Naive thymus-derived CD4-positive, alpha-beta T cell (primary cell): Measurements from ENCODE around the gene GOSR2. TPM values are rescaled to one million over a fixed set of nuclear protein-coding genes. Genes with fewer than 3 reads are reported as not detected.

Experiments used
- ATAC-seq: fragments of 150-1000 bp; cut with Tn5 transposase; 2 replicates; pipeline ENCODE4 v1.10.0; 2021; ENCODE audit warnings: mild to moderate bottlenecking, moderate library complexity
- CTCF ChIA-PET: fragments of 350-600 bp; sonication (Branson Sonifier 250); formaldehyde crosslinking; loops from one replicate; lab custom pipeline; 2021; ENCODE audit warnings: antibody characterized with exemption; lab: Charles Lee
- POLR2A ChIA-PET: fragments of 350-600 bp; sonication (Branson Sonifier 250); formaldehyde crosslinking; loops from one replicate; lab custom pipeline; 2021; ENCODE audit warnings: antibody characterized with exemption, inconsistent platforms; lab: Charles Lee
- DNase-seq, 9 donors: peaks; one replicate each; pipeline versions ENCODE4 v3.0.0 to v3.0.0-alpha.2; 2020 to 2022; ENCODE audit warnings: mixed read lengths in 1 of 9
- H3K27ac ChIP-seq: one replicate; pipeline ENCODE4 v1.7.0; 2013; ENCODE audit warnings: mild to moderate bottlenecking, low read depth, low read length, moderate library complexity
- H3K27me3 ChIP-seq, 2 donors: one replicate each; pipeline ENCODE4 v1.7.0; 2013; ENCODE audit warnings: low read length in 2 of 2, mild to moderate bottlenecking in 2 of 2, moderate library complexity in 2 of 2; ENCODE audit not compliant: control insufficient read depth in 2 of 2, insufficient read depth in 2 of 2
- H3K36me3 ChIP-seq, 3 experiments: 1 replicate in 2 of 3; 2 replicates in 1 of 3; pipeline ENCODE4 v1.7.0; 2013; ENCODE audit warnings: low read length in 3 of 3, mild to moderate bottlenecking in 3 of 3, moderate library complexity in 1 of 3; ENCODE audit not compliant: insufficient read depth in 3 of 3, control insufficient read depth in 2 of 3
- H3K4me1 ChIP-seq, 2 donors: one replicate each; pipeline ENCODE4 v1.7.0; 2013; ENCODE audit warnings: low read length in 2 of 2, mild to moderate bottlenecking in 2 of 2, moderate library complexity in 1 of 2; ENCODE audit not compliant: control insufficient read depth in 2 of 2, insufficient read depth in 2 of 2
- H3K4me3 ChIP-seq: 2 replicates; pipeline ENCODE4 v1.7.0; 2013; ENCODE audit warnings: mild to moderate bottlenecking, low read length
- H3K9me3 ChIP-seq, 3 experiments: 1 replicate in 2 of 3; 2 replicates in 1 of 3; pipeline ENCODE4 v1.7.0; 2013; ENCODE audit warnings: low read length in 3 of 3; ENCODE audit not compliant: control insufficient read depth in 2 of 3
- H3K27ac Mint-ChIP-seq, 9 donors: one replicate each; pipeline ENCODE4 v1.8.0; 2020 to 2022; ENCODE audit warnings: mixed read lengths in 9 of 9, mild to moderate bottlenecking in 8 of 9, moderate library complexity in 5 of 9, inconsistent platforms in 2 of 9
- H3K27me3 Mint-ChIP-seq, 5 donors: one replicate each; pipeline ENCODE4 v1.8.0; 2021 to 2022; ENCODE audit warnings: mixed read lengths in 5 of 5, mild to moderate bottlenecking in 1 of 5
- H3K36me3 Mint-ChIP-seq, 5 donors: one replicate each; pipeline ENCODE4 v1.8.0; 2020 to 2022; ENCODE audit warnings: mixed read lengths in 5 of 5, mild to moderate bottlenecking in 3 of 5, inconsistent platforms in 1 of 5
- H3K4me1 Mint-ChIP-seq, 7 donors: one replicate each; pipeline ENCODE4 v1.8.0; 2020 to 2022; ENCODE audit warnings: mixed read lengths in 7 of 7, mild to moderate bottlenecking in 3 of 7, inconsistent platforms in 1 of 7
- H3K4me3 Mint-ChIP-seq, 10 donors: one replicate each; pipeline ENCODE4 v1.8.0; 2020 to 2022; ENCODE audit warnings: mild to moderate bottlenecking in 10 of 10, mixed read lengths in 10 of 10, moderate library complexity in 6 of 10, inconsistent platforms in 2 of 10
- H3K9me3 Mint-ChIP-seq, 11 donors: one replicate each; pipeline ENCODE4 v1.8.0; 2020 to 2022; ENCODE audit warnings: mixed read lengths in 11 of 11, mild to moderate bottlenecking in 4 of 11, inconsistent platforms in 1 of 11, moderate library complexity in 1 of 11
- intact Hi-C, 2 donors: fragments of 100-400 bp; cut with micrococcal nuclease; formaldehyde crosslinking; loops; one replicate each; pipeline ENCODE4 v1.15.1; 2023
- polyA plus RNA-seq, 2 donors: library from polyadenylated mRNA; unstranded; fragments of 300-500 nt; fragmentation: Illumina TruSeq; gene quantifications; one replicate each; pipeline ENCODE4 v1.2.3, GENCODE V29; 2021
- total RNA-seq, 6 experiments: library from RNA in 5 of 6; stranded (reverse) in 5 of 6; gene quantifications; 1 replicate in 5 of 6; 2 replicates in 1 of 6; pipeline ENCODE4 v1.2.3 and lab custom pipeline; 2021 to 2026

GOSR2 gene
- total and polyA plus RNA-seq, 7 experiments from 2014 or later = 44.5 to 95.5 (median 70.2) TPM

DNA sequence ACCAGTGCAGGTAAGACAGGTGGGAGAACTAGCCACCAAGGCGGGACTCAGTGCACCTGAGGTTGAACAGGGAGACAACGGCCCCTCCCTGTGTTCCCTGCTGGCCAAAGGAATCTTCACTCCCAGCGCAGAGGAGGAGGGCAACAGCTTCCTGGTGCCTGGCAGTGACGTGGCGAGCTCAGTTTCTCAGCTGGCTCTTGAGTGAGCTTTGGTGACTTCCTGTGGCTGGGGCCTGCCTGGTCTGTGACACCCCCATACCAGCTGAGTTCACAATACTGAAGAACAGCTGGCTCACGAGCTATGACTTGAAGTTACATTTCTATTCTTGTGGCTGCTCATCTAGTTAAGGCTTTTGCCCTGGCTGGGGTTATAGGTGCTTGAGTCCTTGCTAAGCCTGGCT lies 45.5 kb upstream of the GOSR2 start:
- H3K4me3 ChIP-seq = no peak overlapping the region

DNA sequence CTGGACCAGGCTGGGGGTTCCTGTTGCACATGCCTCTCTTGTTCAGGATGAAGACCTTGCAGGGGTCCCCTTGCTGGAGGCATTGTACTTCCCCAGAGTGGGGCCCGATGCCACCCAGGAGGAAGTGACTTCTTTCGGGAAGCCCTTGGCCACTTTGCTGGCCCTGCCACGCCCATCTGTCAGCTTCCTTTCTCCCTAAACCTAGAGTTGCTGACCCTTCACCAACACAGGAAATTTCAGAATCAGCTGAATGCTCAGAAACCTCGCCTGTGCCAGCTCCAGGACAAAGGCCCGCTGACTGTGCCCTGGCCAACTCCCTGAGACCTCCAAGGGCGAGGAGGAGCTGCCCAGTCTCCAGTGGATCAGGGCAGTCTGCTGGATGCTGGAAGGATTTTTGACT lies 44.9 kb upstream of the GOSR2 start:
- no peaks in the 10 kb centered on the region for H3K9me3 ChIP-seq
- no peaks in the 10 kb centered on the region for H3K9me3 Mint-ChIP-seq
- H3K4me3 ChIP-seq = no peak overlapping the region
- H3K4me1 Mint-ChIP-seq = peaks cover 0 to 13% (median 0%) of the 10 kb centered on the region in 7 donors
- no peaks in the 10 kb centered on the region for H3K36me3 ChIP-seq
- H3K27me3 Mint-ChIP-seq = no peaks in the 10 kb centered on the region
- no peaks in the 10 kb centered on the region for H3K27me3 ChIP-seq
- no peak overlapping the region for H3K27ac ChIP-seq
- no peaks in the 10 kb centered on the region for H3K4me1 ChIP-seq
- ATAC-seq (peak; percentile 41), DNase-seq (no peak)
- H3K27ac Mint-ChIP-seq = no peak overlapping the region
- no peaks in the 10 kb centered on the region for H3K36me3 Mint-ChIP-seq
- intact Hi-C loops = no loop called here
- ChIA-PET POLR2A (no interaction called here), CTCF (no interaction called here)
- peak overlapping the region in 1 of 10 donors; percentile 52 for H3K4me3 Mint-ChIP-seq

More for the DNA sequence above, 45.5 kb upstream of the GOSR2 start:
- Mint-ChIP-seq H3K36me3 (no peaks in the 10 kb centered on the region), H3K4me3 (peak overlapping the region in 1 of 10 donors; percentile 52), H3K4me1 (peaks cover 0 to 13% (median 0%) of the 10 kb centered on the region in 7 donors), H3K27me3 (no peaks in the 10 kb centered on the region), H3K9me3 (no peaks in the 10 kb centered on the region), H3K27ac (no peak overlapping the region)
- POLR2A ChIA-PET = no interaction called here
- no peak for DNase-seq
- H3K9me3 ChIP-seq = no peaks in the 10 kb centered on the region
- H3K36me3 ChIP-seq = no peaks in the 10 kb centered on the region
- ATAC-seq = no peak
- H3K27ac ChIP-seq = no peak overlapping the region
- H3K27me3 ChIP-seq = no peaks in the 10 kb centered on the region
- CTCF ChIA-PET = interaction anchor here (0.6 kb wide), 1 partner anchor 1123 kb away, joined by 3 read pairs; no protein-coding TSS in a partner anchor
- no peaks in the 10 kb centered on the region for H3K4me1 ChIP-seq
- intact Hi-C loops = no loop called here

DNA sequence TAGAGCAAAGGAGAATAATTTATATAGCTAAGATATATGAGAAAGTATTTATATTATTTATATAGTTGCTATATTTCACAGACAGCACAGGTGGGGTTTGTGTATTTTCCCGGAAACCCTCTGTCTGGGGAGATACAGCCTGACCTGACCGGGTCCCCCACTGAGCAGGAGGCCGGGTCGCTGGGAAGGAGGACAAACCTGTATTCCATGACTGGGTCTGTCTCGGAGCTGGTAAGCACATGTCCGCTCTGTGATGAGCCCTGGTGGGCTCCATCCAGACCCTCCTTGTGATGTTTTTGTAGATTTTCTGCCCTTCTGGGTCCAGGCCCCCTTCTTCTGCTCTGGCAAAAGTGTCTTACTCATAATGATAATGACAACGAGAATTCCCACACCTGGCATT lies 43.9 kb upstream of the GOSR2 start:
- Mint-ChIP-seq H3K9me3 (no peaks in the 10 kb centered on the region), H3K4me1 (peaks cover 0 to 13% (median 0%) of the 10 kb centered on the region in 7 donors), H3K36me3 (no peaks in the 10 kb centered on the region), H3K27me3 (no peaks in the 10 kb centered on the region), H3K27ac (peak overlapping the region in 1 of 9 donors; percentile 32), H3K4me3 (no peak overlapping the region)
- Histone ChIP-seq H3K27ac (no peak overlapping the region), H3K36me3 (no peaks in the 10 kb centered on the region), H3K9me3 (no peaks in the 10 kb centered on the region), H3K27me3 (no peaks in the 10 kb centered on the region), H3K4me1 (no peaks in the 10 kb centered on the region), H3K4me3 (no peak overlapping the region)
- POLR2A ChIA-PET = no interaction called here
- intact Hi-C loops = no loop called here
- ATAC-seq (no peak), DNase-seq (no peak)
- CTCF ChIA-PET = no interaction called here

DNA sequence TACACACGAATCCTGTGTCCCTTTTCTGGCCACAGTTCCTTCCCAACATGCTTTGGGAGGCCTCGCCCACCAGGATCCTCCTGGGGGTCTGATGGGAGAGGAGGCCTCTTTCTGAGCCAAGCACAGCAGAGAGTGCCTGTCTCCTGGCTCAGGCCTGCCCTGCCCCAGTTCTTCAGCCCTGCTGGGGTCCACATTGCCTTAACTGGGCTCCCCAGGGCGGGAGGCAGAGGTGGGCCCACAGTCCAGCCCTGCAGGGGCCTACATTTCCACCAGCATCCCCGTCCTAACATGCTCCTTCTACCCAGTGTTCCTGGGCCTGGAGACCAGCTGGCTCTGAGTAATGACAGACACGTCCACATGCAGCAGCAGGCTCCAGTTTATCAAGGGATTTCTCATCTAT lies 41.9 kb upstream of the GOSR2 start:
- no peak for ATAC-seq
- H3K4me1 ChIP-seq = no peaks in the 10 kb centered on the region
- no peak overlapping the region for H3K4me3 Mint-ChIP-seq
- H3K4me3 ChIP-seq = no peak overlapping the region
- H3K27me3 Mint-ChIP-seq = peaks cover 0 to 2% (median 0%) of the 10 kb centered on the region in 5 donors
- CTCF ChIA-PET = no interaction called here
- DNase-seq = no peak
- no peaks in the 10 kb centered on the region for H3K36me3 Mint-ChIP-seq
- H3K9me3 Mint-ChIP-seq = peaks cover 0 to 1% (median 0%) of the 10 kb centered on the region in 11 donors
- POLR2A ChIA-PET = no interaction called here
- H3K27ac ChIP-seq = no peak overlapping the region
- no peak overlapping the region for H3K27ac Mint-ChIP-seq
- H3K9me3 ChIP-seq = no peaks in the 10 kb centered on the region
- no peaks in the 10 kb centered on the region for H3K27me3 ChIP-seq
- H3K4me1 Mint-ChIP-seq = peaks cover 0 to 9% (median 0%) of the 10 kb centered on the region in 7 donors
- no peaks in the 10 kb centered on the region for H3K36me3 ChIP-seq
- intact Hi-C loops = no loop called here

DNA sequence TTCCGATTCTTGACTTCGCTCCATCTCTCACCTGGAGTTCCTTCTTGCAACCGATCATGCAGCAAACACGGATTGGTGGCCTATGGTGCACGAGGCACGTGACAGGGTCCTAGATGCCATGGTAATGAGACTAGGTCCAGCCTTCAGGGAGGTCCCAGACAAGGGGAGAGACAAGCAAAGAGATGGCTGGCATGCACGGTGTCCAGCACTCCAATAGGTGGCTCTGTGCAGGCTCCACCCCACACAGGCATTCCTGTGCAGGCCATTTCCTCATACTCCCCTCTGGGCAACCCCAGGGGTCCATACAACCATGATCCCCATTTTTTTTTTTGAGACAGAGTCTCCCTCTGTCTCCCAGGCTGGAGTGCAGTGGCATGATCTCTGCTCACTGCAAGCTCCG lies 40.3 kb upstream of the GOSR2 start:
- no peak for DNase-seq
- no peak overlapping the region for H3K4me3 Mint-ChIP-seq
- intact Hi-C loops = no loop called here
- Histone ChIP-seq H3K27me3 (no peaks in the 10 kb centered on the region), H3K4me3 (no peak overlapping the region), H3K4me1 (no peaks in the 10 kb centered on the region), H3K36me3 (no peaks in the 10 kb centered on the region), H3K9me3 (no peaks in the 10 kb centered on the region), H3K27ac (no peak overlapping the region)
- ATAC-seq = no peak
- peaks cover 0 to 6% (median 0%) of the 10 kb centered on the region in 7 donors for H3K4me1 Mint-ChIP-seq
- peaks cover 0 to 1% (median 0%) of the 10 kb centered on the region in 11 donors for H3K9me3 Mint-ChIP-seq
- ChIA-PET CTCF (no interaction called here), POLR2A (no interaction called here)
- no peak overlapping the region for H3K27ac Mint-ChIP-seq
- H3K36me3 Mint-ChIP-seq = no peaks in the 10 kb centered on the region
- H3K27me3 Mint-ChIP-seq = peaks cover 0 to 7% (median 0%) of the 10 kb centered on the region in 5 donors

- Histone ChIP-seq H3K9me3 (no peaks in the 10 kb centered on the region), H3K4me3 (no peak overlapping the region), H3K36me3 (no peaks in the 10 kb centered on the region), H3K27me3 (no peaks in the 10 kb centered on the region), H3K27ac (no peak overlapping the region), H3K4me1 (no peaks in the 10 kb centered on the region)
- peaks cover 0 to 7% (median 0%) of the 10 kb centered on the region in 5 donors for H3K27me3 Mint-ChIP-seq
- H3K36me3 Mint-ChIP-seq = no peaks in the 10 kb centered on the region
- H3K9me3 Mint-ChIP-seq = peaks cover 0 to 1% (median 0%) of the 10 kb centered on the region in 11 donors
- no peak for ATAC-seq
- no peak for DNase-seq
- ChIA-PET POLR2A (no interaction called here), CTCF (no interaction called here)
- no peak overlapping the region for H3K27ac Mint-ChIP-seq
- peaks cover 0 to 2% (median 0%) of the 10 kb centered on the region in 7 donors for H3K4me1 Mint-ChIP-seq
- no peak overlapping the region for H3K4me3 Mint-ChIP-seq
- intact Hi-C loops = no loop called here
Measured at GRCh38 chr17:46883871-46884520, 39.0 kb upstream of the GOSR2 start.

- Histone ChIP-seq H3K9me3 (no peaks in the 10 kb centered on the region), H3K27ac (no peak overlapping the region), H3K36me3 (no peaks in the 10 kb centered on the region), H3K4me1 (no peaks in the 10 kb centered on the region), H3K4me3 (no peak overlapping the region), H3K27me3 (no peaks in the 10 kb centered on the region)
- H3K4me1 Mint-ChIP-seq = peaks cover 0 to 2% (median 0%) of the 10 kb centered on the region in 7 donors
- POLR2A ChIA-PET = no interaction called here
- no peak for ATAC-seq
- CTCF ChIA-PET = no interaction called here
- peaks cover 0 to 7% (median 0%) of the 10 kb centered on the region in 5 donors for H3K27me3 Mint-ChIP-seq
- H3K9me3 Mint-ChIP-seq = peaks cover 0 to 1% (median 0%) of the 10 kb centered on the region in 11 donors
- no peak for DNase-seq
- H3K27ac Mint-ChIP-seq = no peak overlapping the region
- H3K36me3 Mint-ChIP-seq = no peaks in the 10 kb centered on the region
- intact Hi-C loops = no loop called here
- no peak overlapping the region for H3K4me3 Mint-ChIP-seq
Measured at GRCh38 chr17:46884552-46884951, 38.4 kb upstream of the GOSR2 start.
